ENCODE data around the gene PABPC1L.

The PABPC1L gene

DNA sequence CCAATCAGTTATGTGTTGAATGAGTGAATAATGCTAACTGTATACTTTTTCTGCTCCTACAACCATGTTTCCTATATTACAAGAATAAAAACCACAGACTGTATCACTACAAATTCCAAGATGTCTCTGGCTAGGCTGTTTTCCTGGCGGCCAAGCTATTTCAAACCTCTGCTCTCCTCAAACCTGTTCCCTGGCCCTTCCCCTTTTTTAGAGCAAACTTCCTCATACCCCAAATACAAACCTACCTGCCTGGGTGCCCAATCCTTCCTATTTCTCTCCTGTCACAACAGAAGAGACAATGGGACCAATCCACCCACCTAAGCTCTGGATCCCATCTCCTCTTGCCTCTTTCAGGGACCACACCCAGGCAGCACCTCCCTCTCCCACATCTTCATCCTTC is 42.9 kb downstream of the PABPC1L start:
- TF ChIP-seq, protein P1, sequence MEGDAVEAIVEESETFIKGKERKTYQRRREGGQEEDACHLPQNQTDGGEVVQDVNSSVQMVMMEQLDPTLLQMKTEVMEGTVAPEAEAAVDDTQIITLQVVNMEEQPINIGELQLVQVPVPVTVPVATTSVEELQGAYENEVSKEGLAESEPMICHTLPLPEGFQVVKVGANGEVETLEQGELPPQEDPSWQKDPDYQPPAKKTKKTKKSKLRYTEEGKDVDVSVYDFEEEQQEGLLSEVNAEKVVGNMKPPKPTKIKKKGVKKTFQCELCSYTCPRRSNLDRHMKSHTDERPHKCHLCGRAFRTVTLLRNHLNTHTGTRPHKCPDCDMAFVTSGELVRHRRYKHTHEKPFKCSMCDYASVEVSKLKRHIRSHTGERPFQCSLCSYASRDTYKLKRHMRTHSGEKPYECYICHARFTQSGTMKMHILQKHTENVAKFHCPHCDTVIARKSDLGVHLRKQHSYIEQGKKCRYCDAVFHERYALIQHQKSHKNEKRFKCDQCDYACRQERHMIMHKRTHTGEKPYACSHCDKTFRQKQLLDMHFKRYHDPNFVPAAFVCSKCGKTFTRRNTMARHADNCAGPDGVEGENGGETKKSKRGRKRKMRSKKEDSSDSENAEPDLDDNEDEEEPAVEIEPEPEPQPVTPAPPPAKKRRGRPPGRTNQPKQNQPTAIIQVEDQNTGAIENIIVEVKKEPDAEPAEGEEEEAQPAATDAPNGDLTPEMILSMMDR (IDR thresholded peaks at IDR 0.05; ENCODE audit: borderline replicate concordance, insufficient read depth, low read depth, low read length) = no peak
- no peak overlapping the region for H3K4me3 ChIP-seq (ENCODE audit: low read depth, low read length)

DNA sequence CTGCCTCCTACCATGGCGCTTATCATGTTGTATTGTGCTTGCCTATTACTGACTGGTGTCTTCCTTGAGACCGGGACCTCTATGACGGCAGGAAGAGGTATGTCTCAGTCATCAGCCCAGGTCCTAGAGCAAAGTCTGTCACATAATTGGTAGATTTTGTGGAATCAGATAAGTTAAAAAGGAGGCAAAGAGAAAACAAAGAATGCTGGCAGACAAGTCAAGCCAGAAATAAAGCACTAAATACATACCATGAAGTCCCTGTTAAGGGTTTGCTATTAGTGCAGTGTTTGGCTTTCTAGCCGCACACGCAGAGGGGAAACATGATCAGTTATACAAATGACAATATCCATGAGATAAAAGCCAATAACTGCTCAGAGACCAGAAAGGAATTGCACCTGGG is 44.4 kb downstream of the PABPC1L start:
- TF ChIP-seq, protein P1 (IDR thresholded peaks at IDR 0.05; ENCODE audit: borderline replicate concordance, insufficient read depth, low read depth, low read length) = no peak
- H3K4me3 ChIP-seq (ENCODE audit: low read depth, low read length) = no peak overlapping the region

DNA sequence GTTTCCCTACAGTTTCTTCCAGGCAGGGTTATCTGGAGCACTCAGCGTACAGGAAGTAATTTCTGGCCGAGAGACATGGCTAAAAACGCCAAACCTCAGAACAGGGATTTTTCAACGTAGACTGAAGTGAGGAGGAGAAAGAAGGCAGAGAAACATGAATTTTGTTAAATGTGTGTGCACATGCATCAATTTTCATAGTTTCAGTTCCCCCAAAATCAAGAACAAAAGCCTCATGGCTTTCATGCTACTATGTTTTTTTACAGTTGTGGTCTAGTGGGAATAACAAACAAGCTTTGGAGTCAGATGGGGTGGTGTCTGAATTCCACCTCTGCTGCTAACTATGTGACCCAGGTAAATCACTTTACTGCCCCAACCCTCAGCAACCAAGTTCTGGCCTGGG is 45.4 kb downstream of the PABPC1L start:
- TF ChIP-seq, protein P1 (IDR thresholded peaks at IDR 0.05; ENCODE audit: borderline replicate concordance, insufficient read depth, low read depth, low read length) = no peak
- H3K4me3 ChIP-seq (ENCODE audit: low read depth, low read length) = no peak overlapping the region

DNA sequence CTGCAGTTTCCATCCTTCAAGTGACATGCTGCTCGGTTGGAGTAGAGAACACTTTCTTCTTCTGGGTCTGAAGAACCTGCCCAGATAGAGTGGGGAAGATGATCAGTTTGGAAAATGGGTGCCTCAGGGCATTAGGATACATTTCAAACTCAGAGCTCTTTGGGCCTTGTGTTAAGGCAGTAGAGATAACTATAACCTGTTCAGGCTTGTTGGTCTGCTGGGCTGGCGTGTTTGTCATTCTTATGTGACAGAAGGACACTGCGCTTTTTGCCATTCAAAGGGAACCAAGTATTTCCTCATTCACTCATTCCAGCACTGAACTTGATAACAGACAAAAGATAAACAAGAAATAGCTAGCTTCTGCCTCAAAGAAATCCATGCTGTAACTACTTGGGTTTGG is 46.5 kb downstream of the PABPC1L start:
- TF ChIP-seq, protein P1 (IDR thresholded peaks at IDR 0.05; ENCODE audit: borderline replicate concordance, insufficient read depth, low read depth, low read length) = no peak
- H3K4me3 ChIP-seq (ENCODE audit: low read depth, low read length) = no peak overlapping the region

DNA sequence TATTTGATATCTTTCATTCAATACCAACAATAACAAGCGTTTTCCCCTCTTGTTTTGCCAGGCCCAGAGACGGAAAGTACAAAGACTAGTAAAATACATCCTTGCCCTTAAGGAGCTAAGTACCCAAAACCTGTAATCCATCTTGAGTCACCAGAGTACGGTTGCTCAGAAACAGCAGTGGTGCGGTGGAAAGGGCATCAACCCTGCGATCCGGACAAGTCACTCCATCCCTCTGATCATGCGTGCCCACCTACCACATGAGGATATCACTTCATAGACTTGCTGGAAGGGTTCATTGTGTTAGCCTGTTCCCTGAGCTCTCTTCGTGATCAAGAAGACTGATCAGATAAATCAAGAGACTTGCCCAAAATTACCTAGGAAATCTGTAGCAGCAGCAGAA is 48.4 kb downstream of the PABPC1L start:
- TF ChIP-seq, protein P1 (IDR thresholded peaks at IDR 0.05; ENCODE audit: borderline replicate concordance, insufficient read depth, low read depth, low read length) = no peak
- no peak overlapping the region for H3K4me3 ChIP-seq (ENCODE audit: low read depth, low read length)

DNA sequence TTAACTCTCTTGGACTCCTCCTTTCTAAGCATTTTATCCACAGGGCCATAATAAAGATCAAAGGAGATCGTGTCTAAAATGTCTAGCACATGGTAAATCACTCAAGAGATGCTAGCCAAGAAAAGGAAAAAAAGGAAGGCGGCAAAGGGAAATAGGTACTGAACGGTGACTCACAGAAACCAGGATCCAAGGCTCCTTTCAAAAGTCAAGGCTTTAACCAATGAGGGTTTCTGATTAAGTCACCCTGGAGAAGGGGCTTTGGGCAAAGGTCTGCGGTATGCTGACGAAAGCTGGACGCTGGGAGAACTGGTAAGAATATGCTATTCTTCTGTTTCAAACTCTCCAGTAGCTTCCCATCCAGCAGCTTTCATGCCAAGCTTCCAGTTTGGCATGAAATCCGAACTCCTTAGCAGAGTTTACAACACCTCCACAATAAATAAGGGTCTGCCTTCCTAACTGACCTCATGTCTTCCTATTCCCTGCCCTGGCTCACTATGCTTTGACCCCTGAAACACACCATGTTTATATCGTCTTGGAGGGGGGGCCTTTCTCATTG is 49.3 kb downstream of the PABPC1L start:
- H3K4me3 ChIP-seq (ENCODE audit: low read depth, low read length) = peak overlapping the region; percentile 75
- TF ChIP-seq, protein P1 (IDR thresholded peaks at IDR 0.05; ENCODE audit: borderline replicate concordance, insufficient read depth, low read depth, low read length) = no peak

DNA sequence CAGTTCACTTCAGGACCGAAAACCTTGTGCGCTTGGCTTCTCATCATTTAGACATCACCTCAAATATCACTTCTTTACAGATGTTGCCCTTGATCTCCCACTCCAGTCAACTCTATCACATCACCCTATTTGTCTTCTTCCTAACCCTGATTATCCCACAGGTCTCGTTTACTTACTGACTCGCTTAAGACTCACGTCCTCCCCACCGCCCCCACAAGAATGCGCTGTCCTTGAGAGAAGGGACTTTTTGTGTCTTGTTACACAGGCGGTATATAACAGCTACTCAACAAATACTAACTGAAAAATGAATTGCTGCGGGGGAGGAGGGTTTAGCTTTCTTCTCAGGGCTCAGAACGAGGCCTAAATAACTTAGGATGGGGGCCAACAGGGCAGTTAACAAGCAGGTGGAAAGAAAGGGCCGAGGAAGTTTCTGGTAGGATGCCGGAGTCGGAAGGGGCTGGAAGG is 49.8 kb downstream of the PABPC1L start:
- TF ChIP-seq, protein P1 (IDR thresholded peaks at IDR 0.05; ENCODE audit: borderline replicate concordance, insufficient read depth, low read depth, low read length) = no peak

More for the DNA sequence above, 49.8 kb downstream of the PABPC1L start:
- peak overlapping the region; percentile 75 for H3K4me3 ChIP-seq (ENCODE audit: low read depth, low read length)
